OCI-LY7 (cell line): ENCODE measurements around the gene CELA3B. TPM values are rescaled to one million over a fixed set of nuclear protein-coding genes. Genes with fewer than 3 reads are reported as not detected.

ENCODE experiments used
- BruUV-seq: library from RNA; stranded (reverse); fragments of 400-500 nt; replicated peaks from 2 replicates; lab custom pipeline; 2021; lab: Mats Ljungman, UMichigan
- CTCF ChIA-PET: fragments of 300-600 bp; sonication (Branson Sonifier 250); formaldehyde crosslinking; loops from one replicate; lab custom pipeline; 2022; ENCODE audit warnings: antibody characterized with exemption; ENCODE audit not compliant: unreplicated experiment; lab: Charles Lee
- POLR2A ChIA-PET: fragments of 300-600 bp; sonication (Branson Sonifier 250); formaldehyde crosslinking; loops from one replicate; lab custom pipeline; 2022; ENCODE audit warnings: antibody characterized with exemption; lab: Charles Lee
- DNase-seq: peaks from one replicate; pipeline ENCODE4 v3.0.0-alpha.2; 2015; ENCODE audit warnings: low spot score
- H2AFZ ChIP-seq: fragments of 200-600 bp; sonication (generic), shearing (Covaris generic); 2 replicates; pipeline ENCODE4 v1.6.1; 2014; ENCODE audit warnings: mild to moderate bottlenecking, antibody characterized with exemption, low read length, moderate library complexity
- H3K27ac ChIP-seq: fragments of 200-600 bp; sonication (generic); 2 replicates; pipeline ENCODE4 v1.5.1; 2014; ENCODE audit warnings: mixed run types, low read depth, mild to moderate bottlenecking, moderate library complexity, low read length, inconsistent platforms; ENCODE audit not compliant: poor library complexity, severe bottlenecking
- H3K36me3 ChIP-seq: fragments of 200-600 bp; sonication (generic); 2 replicates; pipeline ENCODE4 v1.6.1; 2014; ENCODE audit warnings: mild to moderate bottlenecking, antibody characterized with exemption, low read length, moderate library complexity, mixed read lengths; ENCODE audit not compliant: insufficient read depth
- H3K4me1 ChIP-seq: fragments of 200-600 bp; sonication (generic); 2 replicates; pipeline ENCODE4 v1.5.1; 2014; ENCODE audit warnings: mild to moderate bottlenecking, low read length; ENCODE audit not compliant: insufficient read depth, poor library complexity, severe bottlenecking
- H3K4me2 ChIP-seq: fragments of 200-600 bp; sonication (generic); 2 replicates; pipeline ENCODE4 v1.6.1; 2014; ENCODE audit warnings: mild to moderate bottlenecking, low read length
- H3K4me3 ChIP-seq: fragments of 200-600 bp; sonication (generic); 2 replicates; pipeline ENCODE4 v1.5.1; 2014; ENCODE audit warnings: mild to moderate bottlenecking, low read depth, low read length; ENCODE audit not compliant: poor library complexity, severe bottlenecking
- H3K79me2 ChIP-seq: fragments of 200-600 bp; sonication (generic); 2 replicates; pipeline ENCODE4 v1.6.1; 2016; ENCODE audit warnings: low read depth, mild to moderate bottlenecking, low read length, moderate library complexity, mixed read lengths; ENCODE audit not compliant: insufficient read depth
- H3K9me2 ChIP-seq: fragments of 200-600 bp; sonication (generic); 2 replicates; pipeline ENCODE4 v1.6.1; 2016; ENCODE audit warnings: mild to moderate bottlenecking, low read length, mixed read lengths; ENCODE audit not compliant: insufficient read depth
- H3K9me3 ChIP-seq: fragments of 200-600 bp; sonication (generic); 2 replicates; pipeline ENCODE4 v1.6.1; 2014; ENCODE audit warnings: mild to moderate bottlenecking, mixed run types, low read length, mixed read lengths
- H4K20me1 ChIP-seq: fragments of 200-600 bp; sonication (generic); 2 replicates; pipeline ENCODE4 v1.6.1; 2014; ENCODE audit warnings: mild to moderate bottlenecking, antibody characterized with exemption, low read length, moderate library complexity, mixed read lengths; ENCODE audit not compliant: insufficient read depth
- EZH2phosphoT487 ChIP-seq: fragments of 200-600 bp; sonication (generic); IDR thresholded peaks from 2 replicates; pipeline ENCODE4 v1.6.1; 2018; ENCODE audit warnings: low read depth, borderline replicate concordance, mild to moderate bottlenecking, mixed run types, antibody characterized with exemption, low read length, moderate library complexity, mixed read lengths
- intact Hi-C: fragments of 100-400 bp; cut with micrococcal nuclease; formaldehyde crosslinking; loops from one replicate; pipeline ENCODE4 v1.10.0; 2022; ENCODE audit not compliant: unreplicated experiment
- total RNA-seq, 2 experiments: library from RNA; depleted of rRNA in 1 of 2; stranded (reverse); fragments of >200 nt in 1 of 2; shearing (Covaris generic) in 1 of 2; gene quantifications; 2 replicates each; pipeline ENCODE4 v1.2.3, GENCODE V29; 2014 to 2022
- TF ChIP-seq, protein P1 (sequence below): fragments of 200-600 bp; sonication (generic); conservative IDR thresholded peaks from 2 replicates; pipeline ENCODE4 v1.5.1; 2014; ENCODE audit warnings: mild to moderate bottlenecking, antibody characterized with exemption, low read length, moderate library complexity, mixed read lengths

Gene CELA3B
- total RNA-seq, 2 experiments from 2014 or later: not detected

- intact Hi-C loops: loop anchor here (1.0 kb wide), 1 partner anchor 28 kb away; the partner anchor contains the start of gene CDC42
- no peaks in the 10 kb centered on the region for H3K9me3 ChIP-seq
- DNase-seq: peak; percentile 80
- H3K79me2 ChIP-seq: peaks cover 20% of the 10 kb centered on the region; the same call in 1 of the 2 replicates
- no peaks in the 10 kb centered on the region for H4K20me1 ChIP-seq
- H3K36me3 ChIP-seq: peaks cover 5% of the 10 kb centered on the region; the same call in 1 of the 2 replicates
- BruUV-seq: no TSS peak
- H3K4me1 ChIP-seq: peaks cover 14% of the 10 kb centered on the region
- H3K4me2 ChIP-seq: peak overlapping the region; percentile 77
- ChIA-PET CTCF (interaction anchor here (0.6 kb wide), 1 partner anchor 1328 kb away, joined by 3 read pairs; no protein-coding TSS in a partner anchor), POLR2A (interaction anchor here (0.6 to 2.1 kb wide), 8 partner anchors 10 to 35 kb away, joined by 3 to 15 read pairs (median 4); no protein-coding TSS in a partner anchor)
- H2AFZ ChIP-seq: peak overlapping the region; percentile 88
- H3K4me3 ChIP-seq: peak overlapping the region; percentile 96
- H3K27ac ChIP-seq: peak overlapping the region; percentile 83
- TF ChIP-seq, protein P1, sequence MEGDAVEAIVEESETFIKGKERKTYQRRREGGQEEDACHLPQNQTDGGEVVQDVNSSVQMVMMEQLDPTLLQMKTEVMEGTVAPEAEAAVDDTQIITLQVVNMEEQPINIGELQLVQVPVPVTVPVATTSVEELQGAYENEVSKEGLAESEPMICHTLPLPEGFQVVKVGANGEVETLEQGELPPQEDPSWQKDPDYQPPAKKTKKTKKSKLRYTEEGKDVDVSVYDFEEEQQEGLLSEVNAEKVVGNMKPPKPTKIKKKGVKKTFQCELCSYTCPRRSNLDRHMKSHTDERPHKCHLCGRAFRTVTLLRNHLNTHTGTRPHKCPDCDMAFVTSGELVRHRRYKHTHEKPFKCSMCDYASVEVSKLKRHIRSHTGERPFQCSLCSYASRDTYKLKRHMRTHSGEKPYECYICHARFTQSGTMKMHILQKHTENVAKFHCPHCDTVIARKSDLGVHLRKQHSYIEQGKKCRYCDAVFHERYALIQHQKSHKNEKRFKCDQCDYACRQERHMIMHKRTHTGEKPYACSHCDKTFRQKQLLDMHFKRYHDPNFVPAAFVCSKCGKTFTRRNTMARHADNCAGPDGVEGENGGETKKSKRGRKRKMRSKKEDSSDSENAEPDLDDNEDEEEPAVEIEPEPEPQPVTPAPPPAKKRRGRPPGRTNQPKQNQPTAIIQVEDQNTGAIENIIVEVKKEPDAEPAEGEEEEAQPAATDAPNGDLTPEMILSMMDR: peak; percentile 45; the same call in 1 of the 2 replicates
- TF ChIP-seq EZH2phosphoT487: no peak
- no peaks in the 10 kb centered on the region for H3K9me2 ChIP-seq
These were observed 47.9 kb downstream of the CELA3B start for GRCh38 chr1:22024485-22025367.

GRCh38 chr1:22025368-22026155 lies 48.7 kb downstream of the CELA3B start:
- CTCF ChIA-PET: interaction anchor here (0.6 kb wide), 2 partner anchors 8 to 1329 kb away, joined by 3 to 4 read pairs; no protein-coding TSS in a partner anchor
- no peak for TF ChIP-seq EZH2phosphoT487
- TF ChIP-seq, protein P1: no peak
- peak overlapping the region; percentile 96 for H3K4me3 ChIP-seq
- intact Hi-C loops: loop anchor here (1.0 kb wide), 1 partner anchor 27 kb away; the partner anchor contains the start of gene CDC42
- peak overlapping the region; percentile 88; the same call in 1 of the 2 replicates for H2AFZ ChIP-seq
- peak overlapping the region; percentile 83 for H3K27ac ChIP-seq
- peaks cover 5% of the 10 kb centered on the region; the same call in 1 of the 2 replicates for H3K36me3 ChIP-seq
- peak overlapping the region; percentile 77 for H3K4me2 ChIP-seq
- H3K79me2 ChIP-seq: peaks cover 20% of the 10 kb centered on the region; the same call in 1 of the 2 replicates
- no peaks in the 10 kb centered on the region for H3K9me3 ChIP-seq
- BruUV-seq: TSS peak; percentile 87
- H3K9me2 ChIP-seq: no peaks in the 10 kb centered on the region
- no peaks in the 10 kb centered on the region for H4K20me1 ChIP-seq
- H3K4me1 ChIP-seq: peaks cover 14% of the 10 kb centered on the region
- peak; percentile 92 for DNase-seq
- POLR2A ChIA-PET: interaction anchor here (1.2 to 2.1 kb wide), 5 partner anchors 9 to 34 kb away, joined by 3 to 15 read pairs (median 8); no protein-coding TSS in a partner anchor
